ENCODE results near the gene SPATA46.

GRCh38 chr1:162381383-162381782 lies 4.7 kb upstream of the SPATA46 start, which contains the start of gene C1orf226:
- no peak for TF ChIP-seq CTCF (conservative IDR thresholded peaks at IDR 0.05; ENCODE audit: low read length)
- TF ChIP-seq EZH2phosphoT487 (IDR thresholded peaks at IDR 0.05; ENCODE audit: borderline replicate concordance), result no peak
